GM18499 (cell line): Measurements from ENCODE around the gene FOXI1.

ENCODE experiments used
- ATAC-seq: cut with Tn5 transposase; IDR thresholded peaks from one replicate; pipeline ENCODE4 v1.9.1; 2021; ENCODE audit warnings: moderate number of reproducible peaks; ENCODE audit not compliant: insufficient read depth, unreplicated experiment

The FOXI1 gene

DNA sequence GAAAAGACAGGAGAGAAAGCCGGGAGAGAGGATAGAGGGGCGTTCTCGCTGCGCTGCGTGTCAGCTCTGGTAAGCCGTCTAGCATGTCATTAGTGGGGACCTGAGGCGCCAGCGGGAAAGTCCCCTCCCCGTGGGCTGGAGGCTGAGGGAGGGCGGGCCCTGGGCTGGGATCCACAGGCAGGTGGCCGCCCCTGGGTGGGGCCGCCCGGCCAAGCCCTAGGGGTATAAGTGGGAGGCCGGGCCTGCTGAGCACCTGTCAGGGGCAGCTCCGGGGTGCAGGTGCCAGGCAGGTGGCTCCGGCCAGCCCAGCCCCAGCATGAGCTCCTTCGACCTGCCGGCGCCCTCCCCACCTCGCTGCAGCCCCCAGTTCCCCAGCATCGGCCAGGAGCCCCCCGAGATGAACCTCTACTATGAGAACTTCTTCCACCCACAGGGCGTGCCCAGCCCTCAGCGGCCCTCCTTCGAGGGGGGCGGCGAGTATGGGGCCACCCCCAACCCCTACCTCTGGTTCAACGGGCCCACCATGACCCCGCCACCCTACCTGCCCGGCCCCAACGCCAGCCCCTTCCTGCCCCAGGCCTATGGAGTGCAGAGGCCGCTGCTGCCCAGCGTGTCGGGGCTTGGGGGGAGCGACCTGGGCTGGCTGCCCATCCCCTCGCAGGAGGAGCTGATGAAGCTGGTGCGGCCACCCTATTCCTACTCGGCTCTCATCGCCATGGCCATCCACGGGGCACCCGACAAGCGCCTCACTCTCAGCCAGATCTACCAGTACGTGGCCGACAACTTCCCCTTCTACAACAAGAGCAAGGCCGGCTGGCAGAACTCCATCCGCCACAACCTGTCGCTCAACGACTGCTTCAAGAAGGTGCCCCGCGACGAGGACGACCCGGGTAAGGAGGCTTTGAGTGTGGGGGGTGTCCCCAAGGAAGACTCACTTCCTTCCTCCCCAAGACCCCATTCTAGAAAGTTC is at the start of gene FOXI1:
FOXI1 (plus strand) TSS at position 256 of the 970 bp plus-strand sequence; CDS start at position 317, 61 bp downstream.
- no peak for ATAC-seq

DNA sequence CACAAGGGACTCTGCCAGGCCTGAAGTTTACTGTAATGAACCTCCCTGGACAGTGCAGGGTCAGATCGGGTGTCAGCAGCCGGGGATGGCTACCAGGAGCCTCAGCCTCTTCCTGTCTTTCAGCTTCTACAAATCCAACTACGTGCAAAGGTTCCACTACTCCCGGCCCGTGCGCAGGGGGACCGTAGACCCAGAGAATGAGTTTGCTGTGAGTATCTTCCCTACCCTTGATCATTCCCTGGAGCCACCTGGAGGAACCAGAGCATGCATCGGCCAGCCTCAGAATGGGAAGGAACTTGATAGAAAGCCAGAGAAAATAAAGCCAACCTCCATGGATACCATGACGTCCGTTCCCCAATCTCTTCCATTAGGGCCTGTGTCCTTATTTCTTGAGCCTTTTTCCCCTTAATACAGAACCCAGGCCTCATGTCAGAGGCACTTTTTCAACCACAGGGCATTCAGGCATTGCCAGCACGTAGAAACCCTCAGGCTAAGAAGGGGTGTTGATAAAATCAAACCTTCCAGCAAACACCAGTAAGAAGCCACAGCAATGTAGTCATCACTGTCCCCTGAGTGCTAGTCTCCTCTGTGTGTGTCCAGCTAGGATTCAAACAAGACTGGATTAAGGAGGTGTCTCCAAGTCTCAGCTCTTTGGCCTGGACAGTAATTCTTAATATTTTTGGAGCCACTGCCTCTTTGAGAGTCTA is 49.0 kb upstream of the FOXI1 start:
- no peak for ATAC-seq

DNA sequence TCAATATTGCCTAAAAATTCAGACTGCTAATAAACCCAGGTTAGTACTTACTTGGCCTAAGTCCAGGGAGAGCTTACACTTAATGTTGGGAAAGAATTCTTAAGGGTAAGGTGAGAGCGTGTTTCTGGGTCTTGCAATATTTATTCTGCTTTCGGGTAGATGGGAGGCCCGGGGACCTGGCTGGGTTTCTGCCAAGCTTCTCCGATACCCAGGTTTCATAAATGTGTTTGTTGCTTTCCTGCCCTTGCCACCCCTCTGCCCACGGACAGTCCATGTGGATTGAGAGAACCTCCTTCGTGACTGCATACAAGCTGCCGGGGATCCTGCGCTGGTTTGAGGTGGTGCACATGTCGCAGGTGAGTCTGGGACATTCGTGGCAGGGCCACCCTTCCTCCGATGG is 48.4 kb upstream of the FOXI1 start:
- ATAC-seq, result no peak

DNA sequence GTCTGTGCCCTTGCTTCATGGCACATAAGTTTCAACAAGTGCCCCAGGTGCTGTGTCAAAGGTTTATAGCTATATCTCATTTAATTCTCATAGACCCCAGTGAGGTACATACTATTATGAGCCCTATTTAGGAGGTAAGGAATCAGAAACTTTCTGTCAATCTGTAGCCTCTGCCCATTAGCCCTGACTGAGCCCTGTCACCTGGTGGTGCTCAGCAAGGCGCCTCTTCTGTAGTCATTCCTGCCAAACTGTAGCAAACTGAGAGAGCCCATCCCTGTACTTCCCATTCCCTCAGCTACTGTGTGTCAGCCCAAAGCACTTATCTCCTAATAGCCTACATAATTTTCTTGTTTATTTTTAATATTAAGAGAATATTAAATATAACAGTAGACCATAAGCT is 46.5 kb upstream of the FOXI1 start:
- no peak for ATAC-seq

GRCh38 chr5:170067152-170067551 is 38.5 kb upstream of the FOXI1 start:
- ATAC-seq, result no peak

DNA sequence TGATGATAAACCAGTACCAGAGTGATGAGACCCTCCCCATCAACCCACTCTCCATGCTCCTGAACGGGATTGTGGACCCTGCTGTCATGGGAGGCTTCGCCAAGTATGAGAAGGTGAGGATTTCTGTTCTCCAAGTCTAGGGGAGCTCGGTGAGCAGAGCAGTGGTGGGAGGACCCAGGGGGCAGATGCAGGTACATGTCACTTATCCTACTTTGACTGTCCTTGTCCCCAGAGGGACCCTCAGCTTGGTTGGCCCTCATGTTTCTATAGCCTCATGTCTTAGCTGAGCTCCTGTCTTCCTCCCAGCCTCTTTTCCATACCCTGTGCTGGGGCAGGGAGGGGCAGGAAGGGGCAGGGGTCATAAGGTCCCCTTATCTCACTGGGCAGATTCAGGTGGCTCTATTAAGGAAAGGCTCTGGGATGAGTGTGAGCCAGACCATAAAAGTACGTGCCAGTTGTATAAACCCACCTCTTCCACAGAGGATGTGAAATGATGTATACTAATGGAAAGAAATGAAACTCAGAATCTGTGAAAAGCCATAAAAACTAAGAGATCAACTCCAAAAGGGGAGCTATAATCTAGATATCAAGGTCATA is 38.0 kb upstream of the FOXI1 start:
- ATAC-seq, result no peak

- no peak for ATAC-seq
Observed at GRCh38 chr5:170069512-170069911, 36.2 kb upstream of the FOXI1 start.

DNA sequence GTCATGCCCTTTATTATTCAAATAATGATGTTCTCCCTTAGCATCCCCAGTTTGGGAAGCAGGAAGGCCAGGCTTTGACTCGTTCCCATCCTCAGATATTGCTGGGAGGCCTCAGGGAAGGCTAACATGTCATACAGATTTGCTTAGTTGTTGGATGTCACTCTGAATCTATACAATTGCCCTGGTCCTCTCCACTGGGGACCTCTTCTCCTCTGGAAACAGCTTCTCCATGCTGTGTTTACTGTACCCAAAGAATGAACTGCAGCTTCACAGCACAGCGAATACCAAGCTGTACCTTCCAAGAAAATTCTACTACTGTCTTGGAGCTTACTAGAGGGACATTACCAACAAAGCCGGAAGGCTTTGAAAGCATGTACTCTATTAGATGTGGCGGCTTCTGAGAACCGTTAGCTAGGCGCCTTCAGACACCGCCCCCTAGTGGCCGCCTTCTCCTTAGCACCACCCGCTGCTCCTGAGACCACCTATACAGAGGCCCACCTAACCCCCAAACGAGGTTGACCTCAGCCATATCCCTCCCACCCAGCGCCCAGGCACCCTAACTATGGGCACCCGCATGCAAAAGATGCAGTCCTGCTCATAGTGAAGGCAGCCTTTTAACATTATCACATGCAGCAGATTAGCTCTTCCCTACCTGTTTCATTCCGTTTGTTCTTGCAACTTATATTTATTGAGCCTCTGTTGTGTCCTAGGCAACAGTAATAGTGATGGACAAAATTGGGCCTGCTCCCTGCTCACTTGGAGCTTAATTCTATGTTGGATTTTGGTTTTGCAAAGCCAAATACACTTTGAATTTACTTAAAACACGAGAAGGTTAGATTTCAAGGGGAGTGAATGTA is 34.9 kb upstream of the FOXI1 start:
- ATAC-seq, result no peak

DNA sequence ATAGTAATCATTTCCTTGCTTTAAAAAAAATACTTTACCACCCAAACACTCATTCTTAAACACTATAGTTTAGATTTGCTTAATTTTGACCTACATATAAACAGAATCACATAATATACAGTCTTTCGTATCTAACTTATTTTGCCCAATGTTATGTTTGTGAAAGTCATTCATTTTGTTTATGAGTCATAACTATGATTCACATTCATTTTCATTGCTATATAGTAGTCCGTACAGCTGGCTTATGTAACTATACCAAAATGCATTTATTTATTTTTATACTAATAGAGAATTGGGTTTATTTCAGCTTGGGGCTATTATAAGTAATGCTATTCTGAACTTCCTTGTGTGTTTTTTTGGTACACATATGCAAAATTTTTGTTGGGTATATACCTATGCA is 33.9 kb upstream of the FOXI1 start:
- no peak for ATAC-seq

DNA sequence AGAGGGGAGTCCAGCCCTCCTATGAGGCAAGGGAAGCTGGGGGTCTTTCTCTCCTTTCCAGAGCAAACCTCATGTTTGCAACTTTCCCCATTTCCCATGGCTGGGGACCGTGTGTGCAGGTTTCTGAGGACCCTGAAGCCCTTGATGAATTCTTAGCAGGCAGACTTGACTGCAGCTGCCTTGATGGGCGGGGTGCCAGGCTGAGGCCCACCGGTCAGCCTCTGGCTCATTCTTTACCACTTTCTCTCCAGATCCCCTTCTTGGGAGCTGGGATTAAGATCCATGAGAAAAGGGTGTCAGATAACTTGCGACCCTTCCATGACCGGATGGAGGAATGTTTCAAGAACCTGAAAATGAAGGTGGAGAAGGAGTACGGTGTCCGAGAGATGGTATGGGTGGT is 30.0 kb upstream of the FOXI1 start:
- no peak for ATAC-seq

- ATAC-seq, result no peak
Observed at GRCh38 chr5:170076211-170076610, 29.5 kb upstream of the FOXI1 start.

- no peak for ATAC-seq
Observed at GRCh38 chr5:170076739-170077138, 29.0 kb upstream of the FOXI1 start.

GRCh38 chr5:170077526-170077925 is 28.2 kb upstream of the FOXI1 start:
- ATAC-seq, result no peak

DNA sequence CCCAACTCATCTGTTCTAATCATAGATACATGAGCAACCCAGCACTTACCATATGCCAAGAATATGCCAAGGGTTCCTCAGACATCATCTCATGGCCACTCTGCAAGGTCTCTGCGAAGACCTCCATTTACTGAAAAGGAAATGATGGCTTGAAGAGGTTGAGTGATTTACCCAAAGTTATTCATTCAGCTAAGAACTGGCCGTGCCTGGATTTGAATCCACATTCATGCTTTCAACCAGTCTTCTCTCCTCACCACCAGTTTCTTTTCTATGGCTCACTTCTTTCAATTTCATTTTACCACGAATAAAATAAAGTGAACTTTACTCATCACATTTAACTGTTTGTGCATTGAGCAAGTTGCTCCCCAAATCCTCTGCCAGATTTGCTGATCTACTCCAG is 27.2 kb upstream of the FOXI1 start:
- no peak for ATAC-seq

DNA sequence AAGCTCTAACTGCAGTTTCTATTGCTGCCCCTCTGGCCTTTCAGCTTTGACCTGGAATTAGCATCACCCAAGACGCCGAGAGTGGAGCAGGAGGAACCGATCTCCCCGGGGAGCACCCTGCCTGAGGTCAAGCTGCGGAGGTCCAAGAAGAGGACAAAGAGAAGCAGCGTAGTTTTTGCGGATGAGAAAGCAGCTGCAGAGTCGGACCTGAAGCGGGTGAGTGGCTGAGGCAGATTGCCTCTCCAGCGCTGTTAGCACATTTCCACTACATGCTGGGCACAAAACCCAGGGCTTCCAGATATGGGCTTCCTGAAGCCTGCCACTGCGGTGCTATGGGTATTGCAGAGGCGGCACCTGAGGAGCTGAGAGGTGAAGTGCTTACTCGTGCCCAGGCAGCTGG is 26.8 kb upstream of the FOXI1 start:
- no peak for ATAC-seq

DNA sequence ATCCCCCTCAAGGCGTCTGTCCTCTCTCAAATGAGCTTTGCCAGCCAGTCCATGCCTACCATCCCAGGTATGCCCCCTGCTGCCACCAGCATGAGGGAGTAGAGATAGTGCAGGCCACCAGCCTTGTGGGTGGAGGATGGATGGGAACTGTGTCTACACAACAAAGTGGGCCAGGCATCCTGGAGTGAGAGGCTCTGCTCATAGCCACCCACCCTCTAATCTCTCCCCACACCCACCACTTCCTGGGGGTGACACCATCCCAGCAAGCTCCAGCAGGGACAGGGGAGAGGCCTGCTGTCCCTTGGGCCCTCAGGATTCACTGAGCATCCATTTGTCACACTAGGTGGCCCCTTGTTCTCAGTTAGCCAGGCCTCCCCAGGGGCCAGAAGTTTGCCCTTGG is 25.5 kb upstream of the FOXI1 start:
- ATAC-seq, result no peak

- no peak for ATAC-seq
Observed at GRCh38 chr5:170080786-170081445, 24.8 kb upstream of the FOXI1 start.

- ATAC-seq, result no peak
Observed at GRCh38 chr5:170081616-170082015, 24.1 kb upstream of the FOXI1 start.

GRCh38 chr5:170082701-170083100 is 23.0 kb upstream of the FOXI1 start:
- no peak for ATAC-seq
